Stimulated activated CD4-positive, alpha-beta T cell treated with anti-CD3 and anti-CD28 coated beads, Interleukin-15, amount 100 ng/mL, for 1 hour (primary cell): Measurements from ENCODE around the gene CAMTA1.

ENCODE experiments used
- DNase-seq, 2 donors: peaks; one replicate each; pipeline ENCODE4 v3.0.0-alpha.2; 2020; ENCODE audit warnings: low read depth in 1 of 2, low spot score in 1 of 2

Gene CAMTA1

DNA sequence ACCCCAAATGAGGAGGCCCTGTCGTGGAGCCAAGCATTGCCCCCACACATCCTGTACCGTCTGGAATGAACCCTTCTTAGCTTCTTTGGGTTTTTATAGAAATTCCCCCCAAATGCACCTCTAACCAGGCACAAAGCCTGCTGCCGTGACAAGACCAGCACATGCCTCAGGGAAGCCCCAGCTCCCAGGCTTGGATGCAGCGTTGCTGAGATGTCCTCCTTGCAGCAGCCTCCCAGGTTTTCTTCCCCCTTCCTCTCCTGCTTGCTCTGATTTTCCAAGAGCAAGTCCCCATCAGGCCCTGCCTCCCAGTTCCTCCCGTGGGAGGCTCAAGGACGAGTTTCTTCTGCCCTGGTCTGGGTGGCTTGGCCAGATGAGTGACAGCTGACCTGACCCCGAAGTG, 866.8 kb downstream of the CAMTA1 start:
- no peak for DNase-seq

DNA sequence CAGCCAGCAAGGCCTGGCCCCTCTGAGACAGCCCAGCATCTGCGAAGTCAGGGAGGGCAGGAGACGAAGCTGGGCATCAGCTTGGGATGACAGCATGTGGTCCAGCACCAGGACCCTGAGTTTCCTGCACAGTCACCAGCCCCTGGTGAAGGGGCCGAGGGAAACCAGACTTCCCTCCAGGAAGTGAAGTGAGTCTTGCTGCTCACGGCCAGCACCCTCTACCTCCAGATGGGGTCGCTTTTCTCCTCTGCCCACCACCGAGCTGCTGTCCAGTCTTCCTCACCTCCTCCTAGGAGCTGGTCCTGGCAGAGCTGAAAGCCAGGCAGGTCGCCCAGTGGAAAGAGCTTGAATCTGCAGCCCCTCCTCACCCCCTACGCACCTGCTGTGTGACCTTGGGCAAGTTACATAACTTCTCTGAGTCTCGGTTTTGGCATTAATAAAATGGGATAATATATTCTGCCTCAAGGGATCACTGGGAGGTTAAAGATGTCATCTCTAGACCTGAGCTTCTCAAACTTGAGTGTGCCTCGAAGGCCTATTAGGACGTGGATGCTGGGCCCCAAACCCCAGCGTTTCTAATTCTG, 867.4 kb downstream of the CAMTA1 start:
- no peak for DNase-seq

DNA sequence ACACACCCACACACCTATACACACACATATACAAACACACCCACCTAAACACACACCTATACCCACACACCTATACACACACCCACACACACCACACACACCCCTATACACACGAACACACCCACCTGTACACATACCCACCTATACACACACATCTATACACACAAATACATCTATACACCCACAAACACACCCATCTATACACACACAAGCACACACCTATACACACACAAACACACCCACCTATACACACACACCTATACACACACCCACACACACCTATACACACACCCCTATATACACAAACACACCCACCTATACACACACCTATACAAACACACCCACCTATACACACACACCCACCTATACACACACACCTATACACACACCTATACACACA, 869.5 kb downstream of the CAMTA1 start:
- DNase-seq = no peak

DNA sequence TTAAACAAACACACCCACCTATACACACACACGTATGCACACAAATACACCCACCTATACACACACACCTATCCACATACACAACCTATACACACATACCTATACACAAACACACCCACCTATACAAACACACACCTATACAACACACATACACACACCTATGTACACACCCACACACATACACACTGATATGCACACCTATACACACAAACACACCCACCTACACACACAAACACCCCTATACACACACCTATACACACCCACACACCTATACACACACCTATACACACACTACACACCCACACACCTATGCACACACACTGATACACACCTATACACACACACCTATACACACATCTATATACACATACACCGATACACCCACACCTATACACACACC, 870.1 kb downstream of the CAMTA1 start:
- DNase-seq = no peak

DNA sequence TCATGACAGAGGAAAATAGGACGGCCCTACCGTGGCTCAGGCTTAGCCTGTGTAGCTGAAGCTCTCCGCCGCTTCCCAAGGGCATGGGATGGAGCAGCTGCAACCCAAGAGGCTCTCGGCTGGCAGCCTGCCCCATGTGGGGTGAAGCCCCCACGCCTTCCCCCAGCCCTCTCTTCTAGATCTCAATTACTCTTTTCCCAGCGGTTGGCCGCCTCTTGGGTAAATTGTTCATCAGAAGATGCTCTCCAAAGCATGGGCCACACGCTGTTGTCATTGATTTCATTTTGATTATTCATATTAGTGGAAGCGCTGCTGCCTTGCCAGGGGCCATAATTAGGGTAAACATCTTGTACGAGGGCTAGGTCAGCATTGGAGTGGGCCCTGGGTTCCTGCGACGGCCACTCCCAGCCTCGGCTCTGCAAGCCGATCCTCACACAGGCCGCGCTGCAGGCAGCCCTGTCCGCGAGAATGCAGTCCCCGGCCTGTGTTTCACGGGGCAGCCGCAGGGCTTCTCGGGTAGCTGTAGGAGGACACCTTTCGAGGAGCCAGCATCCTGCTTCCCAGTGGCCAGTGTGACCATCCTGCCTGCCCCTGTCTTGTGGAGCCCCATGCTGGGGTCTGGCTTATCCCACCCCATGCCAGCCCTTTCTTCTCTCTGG, 871.4 kb downstream of the CAMTA1 start:
- DNase-seq = no peak

DNA sequence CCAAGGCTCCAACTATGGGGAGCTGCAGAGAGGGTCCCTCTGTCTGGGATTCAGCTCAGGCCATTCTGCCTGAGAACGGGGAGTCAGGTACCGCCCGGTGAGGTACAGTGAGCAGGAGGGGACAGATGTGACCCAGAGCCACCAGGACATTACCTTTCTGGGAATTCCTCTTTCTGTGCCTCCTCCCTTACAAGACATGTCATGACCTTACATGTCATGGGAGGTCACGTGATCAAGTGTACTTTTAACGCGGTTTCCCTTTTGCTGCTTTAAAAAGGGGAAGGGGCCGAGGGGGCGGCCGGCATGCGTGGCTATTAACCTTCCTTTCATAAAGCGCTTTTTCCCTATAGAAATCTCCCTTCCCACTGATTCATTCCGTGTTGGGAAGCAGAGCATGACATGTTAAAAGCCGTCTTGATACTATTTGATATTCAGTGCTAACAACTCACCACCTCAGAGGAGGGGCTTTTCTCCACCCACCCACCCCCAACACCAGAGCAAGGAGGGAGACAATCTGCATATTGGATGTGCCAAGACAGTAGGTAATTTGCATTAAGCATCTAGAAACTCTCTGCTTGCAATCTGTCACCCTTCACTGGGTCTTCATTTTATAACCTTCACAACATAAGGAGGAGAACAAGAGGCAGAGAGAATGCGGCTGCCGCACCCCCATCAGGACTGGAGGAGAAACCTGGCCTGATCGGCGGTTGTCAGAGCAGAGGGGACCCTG, 872.2 kb downstream of the CAMTA1 start:
- DNase-seq = no peak

DNA sequence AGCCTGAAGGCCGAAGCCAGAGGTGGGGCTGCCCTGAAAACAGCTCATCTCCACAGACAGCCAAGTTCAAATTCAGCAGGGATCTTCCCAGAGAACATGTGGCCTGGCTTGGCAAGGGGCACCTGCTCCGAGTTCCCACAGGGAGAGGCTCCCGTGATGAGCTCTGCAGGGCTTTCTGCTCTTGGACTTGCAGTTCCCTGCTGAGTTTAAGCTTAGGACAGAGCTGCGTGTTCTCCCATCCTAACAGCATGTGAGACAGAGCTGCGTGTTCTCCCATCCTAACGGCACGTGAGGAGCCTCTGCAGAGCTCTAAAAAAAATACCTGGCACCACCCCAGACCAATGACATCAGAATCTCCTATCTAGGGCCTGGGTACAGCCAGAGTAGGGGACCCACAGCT, 872.8 kb downstream of the CAMTA1 start:
- DNase-seq = no peak

DNA sequence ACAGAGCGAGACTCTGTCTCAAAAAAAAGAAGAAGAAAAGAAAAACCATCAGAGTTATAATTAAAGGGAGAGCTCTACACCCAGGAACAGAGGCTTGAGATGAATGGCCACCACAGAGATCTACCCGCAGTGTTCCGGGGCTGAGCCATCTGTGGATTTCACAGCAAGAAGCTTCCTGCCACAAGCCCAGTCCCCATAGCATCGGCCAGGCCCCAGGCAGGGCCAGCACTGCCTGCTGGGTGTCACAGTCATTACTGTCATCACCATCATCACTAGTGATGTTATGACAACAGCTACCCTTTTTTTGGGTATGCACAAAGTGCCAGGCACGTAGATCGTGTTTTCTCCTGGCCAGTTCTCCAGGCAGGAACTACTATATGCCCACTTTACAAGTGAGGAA, 874.3 kb downstream of the CAMTA1 start:
- no peak for DNase-seq

DNA sequence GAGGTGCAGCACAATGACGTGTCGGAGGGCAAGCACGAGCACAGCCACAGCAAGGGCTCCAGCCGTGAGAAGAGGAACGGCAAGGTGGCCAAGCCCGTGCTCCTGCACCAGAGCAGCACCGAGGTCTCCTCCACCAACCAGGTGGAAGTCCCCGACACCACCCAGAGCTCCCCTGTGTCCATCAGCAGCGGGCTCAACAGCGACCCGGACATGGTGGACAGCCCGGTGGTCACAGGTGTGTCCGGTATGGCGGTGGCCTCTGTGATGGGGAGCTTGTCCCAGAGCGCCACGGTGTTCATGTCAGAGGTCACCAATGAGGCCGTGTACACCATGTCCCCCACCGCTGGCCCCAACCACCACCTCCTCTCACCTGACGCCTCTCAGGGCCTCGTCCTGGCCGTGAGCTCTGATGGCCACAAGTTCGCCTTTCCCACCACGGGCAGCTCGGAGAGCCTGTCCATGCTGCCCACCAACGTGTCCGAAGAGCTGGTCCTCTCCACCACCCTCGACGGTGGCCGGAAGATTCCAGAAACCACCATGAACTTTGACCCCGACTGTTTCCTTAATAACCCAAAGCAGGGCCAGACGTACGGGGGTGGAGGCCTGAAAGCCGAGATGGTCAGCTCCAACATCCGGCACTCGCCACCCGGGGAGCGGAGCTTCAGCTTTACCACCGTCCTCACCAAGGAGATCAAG, 878.3 kb downstream of the CAMTA1 start:
- no peak for DNase-seq

DNA sequence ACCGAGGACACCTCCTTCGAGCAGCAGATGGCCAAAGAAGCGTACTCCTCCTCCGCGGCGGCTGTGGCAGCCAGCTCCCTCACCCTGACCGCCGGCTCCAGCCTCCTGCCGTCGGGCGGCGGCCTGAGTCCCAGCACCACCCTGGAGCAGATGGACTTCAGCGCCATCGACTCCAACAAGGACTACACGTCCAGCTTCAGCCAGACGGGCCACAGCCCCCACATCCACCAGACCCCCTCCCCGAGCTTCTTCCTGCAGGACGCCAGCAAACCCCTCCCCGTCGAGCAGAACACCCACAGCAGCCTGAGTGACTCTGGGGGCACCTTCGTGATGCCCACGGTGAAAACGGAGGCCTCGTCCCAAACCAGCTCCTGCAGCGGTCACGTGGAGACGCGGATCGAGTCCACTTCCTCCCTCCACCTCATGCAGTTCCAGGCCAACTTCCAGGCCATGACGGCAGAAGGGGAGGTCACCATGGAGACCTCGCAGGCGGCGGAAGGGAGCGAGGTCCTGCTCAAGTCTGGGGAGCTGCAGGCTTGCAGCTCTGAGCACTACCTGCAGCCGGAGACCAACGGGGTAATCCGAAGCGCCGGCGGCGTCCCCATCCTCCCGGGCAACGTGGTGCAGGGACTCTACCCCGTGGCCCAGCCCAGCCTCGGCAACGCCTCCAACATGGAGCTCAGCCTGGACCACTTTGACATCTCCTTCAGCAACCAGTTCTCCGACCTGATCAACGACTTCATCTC, 879.1 kb downstream of the CAMTA1 start:
- no peak for DNase-seq

DNA sequence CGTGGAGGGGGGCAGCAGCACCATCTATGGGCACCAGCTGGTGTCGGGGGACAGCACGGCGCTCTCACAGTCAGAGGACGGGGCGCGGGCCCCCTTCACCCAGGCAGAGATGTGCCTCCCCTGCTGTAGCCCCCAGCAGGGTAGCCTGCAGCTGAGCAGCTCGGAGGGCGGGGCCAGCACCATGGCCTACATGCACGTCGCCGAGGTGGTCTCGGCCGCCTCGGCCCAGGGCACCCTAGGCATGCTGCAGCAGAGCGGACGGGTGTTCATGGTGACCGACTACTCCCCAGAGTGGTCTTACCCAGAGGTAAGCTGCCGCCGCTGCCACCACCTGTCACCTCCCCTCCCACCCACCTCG, 879.6 kb downstream of the CAMTA1 start:
- no peak for DNase-seq

DNA sequence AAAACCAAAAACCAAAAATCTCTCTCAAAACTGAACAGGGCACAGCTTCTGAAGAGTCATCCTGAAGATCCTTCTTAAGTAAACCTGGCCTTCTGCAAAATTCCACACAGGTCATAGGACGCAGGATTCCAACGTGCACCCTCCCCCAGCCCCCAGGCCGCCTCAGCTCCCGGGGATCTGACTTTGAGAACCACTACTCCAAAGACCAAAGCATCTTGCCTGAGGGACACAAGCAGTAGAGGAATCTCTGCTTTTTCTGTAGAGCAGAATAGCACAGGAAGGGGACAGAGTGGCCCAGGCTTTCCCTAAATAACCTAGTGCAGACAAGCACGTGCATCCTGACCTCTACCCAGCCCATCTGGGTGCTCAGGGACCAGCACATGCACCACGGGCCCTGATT, 881.0 kb downstream of the CAMTA1 start:
- DNase-seq = no peak

DNA sequence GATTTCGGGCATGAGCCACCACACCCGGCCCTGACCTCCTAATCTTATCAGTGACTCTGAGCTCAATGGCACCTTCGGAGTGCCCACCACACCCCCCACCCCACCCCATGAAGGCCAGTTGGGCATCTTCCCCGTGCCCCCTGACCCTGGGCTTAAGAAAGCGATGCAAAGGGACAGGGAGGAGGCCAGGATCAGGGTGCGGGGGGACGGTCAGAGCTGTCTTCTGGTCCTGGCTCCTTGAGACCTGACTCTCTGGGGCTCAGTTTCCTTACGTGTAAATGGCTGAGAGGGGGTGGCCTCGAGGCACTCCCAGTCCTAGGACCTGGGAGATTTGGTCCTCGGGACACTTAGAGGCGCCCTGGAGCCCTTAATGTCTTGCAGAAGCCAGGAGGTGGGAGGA, 881.9 kb downstream of the CAMTA1 start:
- DNase-seq = no peak

DNA sequence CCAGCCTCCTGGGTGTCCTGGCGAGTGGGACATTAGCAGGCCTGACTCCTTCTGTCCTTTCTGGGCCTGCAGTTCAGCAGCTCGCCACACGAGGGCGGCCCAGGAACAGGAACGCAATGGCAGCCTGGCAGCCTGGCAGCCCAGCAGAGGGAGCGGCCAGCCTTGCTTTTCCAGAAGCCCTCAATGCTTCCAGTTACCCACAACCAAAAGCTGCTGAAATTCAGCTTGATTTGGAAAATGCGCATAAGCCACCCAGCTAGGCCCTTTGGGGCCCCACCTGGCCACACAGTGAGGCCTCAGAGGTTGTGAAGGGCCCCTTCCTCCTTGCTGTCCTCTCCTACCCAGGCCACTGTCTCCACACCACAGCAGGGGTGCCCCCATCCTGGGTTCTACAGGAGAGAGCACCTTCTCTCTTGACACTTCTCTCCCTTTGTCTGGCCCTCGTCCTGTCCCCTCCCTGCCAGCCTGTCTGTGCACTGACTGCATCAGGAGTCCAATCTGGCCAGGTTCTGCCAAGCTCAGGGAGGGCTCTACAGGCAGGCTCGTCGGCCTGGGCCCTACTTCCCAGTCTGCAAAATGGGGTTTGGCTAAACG, 882.5 kb downstream of the CAMTA1 start:
- DNase-seq = peak; percentile 71 to 78

DNA sequence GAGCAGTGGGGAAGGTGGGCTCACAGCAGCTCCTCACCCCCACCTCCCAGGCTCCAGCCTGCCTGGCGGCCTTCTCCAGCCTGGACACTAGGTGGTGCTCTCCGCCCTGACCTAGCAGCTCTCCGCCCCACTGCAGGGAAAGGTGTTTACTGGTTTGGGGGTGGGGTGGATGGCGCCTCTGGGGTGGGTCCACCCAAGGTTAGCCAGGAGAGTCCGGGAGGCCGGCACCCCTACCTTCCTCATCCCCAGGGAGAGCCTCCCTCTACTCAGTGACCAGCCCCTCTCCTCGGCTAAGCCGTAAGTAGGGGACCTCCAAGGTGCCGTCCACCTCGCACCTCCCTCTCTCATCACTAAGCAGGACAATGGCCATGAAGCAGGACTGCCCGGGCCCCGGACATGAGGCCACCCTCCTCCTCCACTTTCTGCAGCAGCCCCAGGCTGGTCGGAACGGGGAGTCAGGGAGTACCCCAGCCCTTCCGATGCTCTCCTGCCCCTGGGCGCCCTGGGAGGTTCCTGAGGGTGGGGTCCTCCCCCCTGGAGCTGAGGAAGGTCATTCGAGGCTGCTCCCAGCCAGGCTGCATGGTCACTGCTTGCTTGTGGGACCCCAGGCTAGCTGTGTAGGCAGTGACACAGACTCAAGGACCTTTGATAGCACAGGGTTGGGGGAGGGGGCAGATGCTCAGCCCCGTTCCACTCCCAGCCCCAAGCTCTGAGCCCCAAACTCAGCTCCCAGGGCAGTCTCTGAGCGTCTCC, 884.5 kb downstream of the CAMTA1 start:
- DNase-seq = peak; percentile 27 to 33

DNA sequence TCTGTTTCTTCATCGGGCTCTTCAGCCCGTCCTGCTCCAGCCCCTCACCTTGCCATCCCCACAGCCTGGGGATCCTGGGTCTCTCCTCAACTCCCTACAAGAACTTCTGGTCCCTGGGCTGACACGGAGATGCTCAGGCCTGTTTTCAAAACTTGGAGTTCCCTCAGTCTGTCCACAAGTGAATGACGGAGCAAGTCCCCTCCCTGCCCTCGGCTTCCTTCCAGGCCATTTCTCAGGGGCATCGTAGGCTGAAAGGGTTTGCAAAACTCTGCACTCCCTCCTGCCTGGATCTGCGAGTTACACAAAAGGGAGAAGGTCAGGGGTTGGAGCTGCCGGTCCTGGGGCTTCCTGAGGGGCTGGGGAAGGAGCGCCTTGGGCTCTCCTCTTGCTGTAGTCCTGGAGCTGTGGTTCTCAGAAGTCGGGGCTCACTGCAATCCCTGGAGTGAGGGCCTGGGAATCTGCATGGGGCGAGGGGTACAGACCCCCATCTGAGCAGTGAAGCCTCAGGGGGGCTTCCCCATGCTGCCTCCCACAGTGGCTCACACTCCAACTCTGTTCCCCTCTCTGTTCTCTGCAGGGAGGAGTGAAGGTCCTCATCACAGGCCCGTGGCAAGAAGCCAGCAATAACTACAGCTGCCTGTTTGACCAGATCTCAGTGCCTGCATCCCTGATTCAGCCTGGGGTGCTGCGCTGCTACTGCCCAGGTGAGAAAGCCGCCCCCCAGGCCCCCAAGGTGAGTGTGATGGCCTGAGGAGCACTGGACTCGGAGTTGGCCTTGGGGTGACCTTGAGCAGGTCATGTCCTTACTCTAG, 885.3 kb downstream of the CAMTA1 start:
- DNase-seq = no peak

DNA sequence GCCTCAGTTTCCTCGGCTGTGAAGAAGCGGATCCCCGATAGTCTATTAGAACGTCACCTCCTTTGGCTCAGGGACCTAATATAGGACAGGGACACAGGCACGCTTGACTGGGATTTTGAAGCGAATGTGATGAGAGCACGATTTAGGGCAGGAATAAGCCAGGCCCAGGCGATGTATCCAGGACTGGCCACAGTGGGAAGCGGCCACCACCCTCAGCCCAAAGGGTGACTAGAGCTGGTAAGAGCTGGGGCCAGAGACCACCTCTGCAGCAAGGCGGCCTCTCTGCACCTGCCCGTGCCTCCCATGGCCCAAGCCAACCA, 885.9 kb downstream of the CAMTA1 start:
- DNase-seq = no peak

DNA sequence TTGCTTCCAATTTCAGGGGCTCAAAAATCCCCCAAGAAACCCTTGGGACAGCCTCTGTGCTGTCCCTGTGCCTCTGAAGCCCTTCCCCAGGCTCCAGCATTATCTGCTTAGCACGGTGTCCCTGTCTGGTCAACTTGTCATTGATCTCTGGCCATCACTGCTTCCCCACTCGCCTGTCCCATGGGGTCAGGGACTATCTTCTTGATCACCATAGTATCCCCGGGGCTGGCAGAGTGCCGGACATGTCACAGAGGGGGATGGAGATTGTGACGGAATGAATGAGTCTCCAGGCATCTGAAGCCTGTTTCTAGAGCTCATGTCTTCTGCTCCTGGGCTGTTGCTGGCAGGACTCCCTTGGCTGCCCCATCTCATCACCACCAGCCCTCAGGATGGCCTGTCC, 886.4 kb downstream of the CAMTA1 start:
- DNase-seq = no peak

DNA sequence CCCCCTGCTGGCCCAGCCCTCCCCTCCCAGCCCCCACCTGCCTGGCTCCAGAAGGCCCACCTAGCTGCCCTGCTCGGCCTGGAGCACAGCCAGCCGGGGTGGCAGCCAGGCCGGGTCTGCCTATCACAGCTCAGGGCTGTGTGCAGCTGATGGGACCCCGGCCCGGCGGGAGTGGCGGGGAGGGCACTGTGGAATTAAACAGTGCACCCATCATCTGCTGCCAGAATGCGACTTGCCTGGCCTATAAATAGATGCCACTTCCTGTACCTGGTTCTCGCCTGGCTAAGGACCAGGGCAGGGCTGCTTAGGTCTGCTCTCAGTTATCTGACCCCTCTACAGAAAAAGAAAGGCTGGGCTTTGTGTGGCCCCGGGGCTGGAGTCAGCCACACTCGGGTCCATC, 887.6 kb downstream of the CAMTA1 start:
- no peak for DNase-seq

DNA sequence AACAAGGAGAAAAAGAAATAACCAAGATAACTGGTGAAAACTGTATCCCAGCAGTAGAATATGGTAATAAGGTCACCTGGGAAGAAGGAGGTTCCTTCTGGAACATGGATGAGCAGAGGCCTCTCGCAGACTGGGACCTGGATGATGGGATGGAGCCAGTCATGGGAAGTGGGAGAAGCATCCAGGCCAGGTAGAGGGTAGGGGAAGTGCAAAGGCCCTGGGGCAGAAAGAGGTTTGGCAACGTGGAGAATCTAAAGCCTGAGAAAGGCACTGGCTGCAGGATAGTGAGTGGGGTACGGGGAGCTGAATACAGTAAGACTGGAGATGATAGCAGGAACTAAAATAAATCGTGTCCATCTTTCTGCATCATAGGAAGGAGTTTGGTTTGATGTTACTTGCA, 889.7 kb downstream of the CAMTA1 start:
- no peak for DNase-seq
